ENCODE results near the gene VPS72.

VPS72 gene

DNA sequence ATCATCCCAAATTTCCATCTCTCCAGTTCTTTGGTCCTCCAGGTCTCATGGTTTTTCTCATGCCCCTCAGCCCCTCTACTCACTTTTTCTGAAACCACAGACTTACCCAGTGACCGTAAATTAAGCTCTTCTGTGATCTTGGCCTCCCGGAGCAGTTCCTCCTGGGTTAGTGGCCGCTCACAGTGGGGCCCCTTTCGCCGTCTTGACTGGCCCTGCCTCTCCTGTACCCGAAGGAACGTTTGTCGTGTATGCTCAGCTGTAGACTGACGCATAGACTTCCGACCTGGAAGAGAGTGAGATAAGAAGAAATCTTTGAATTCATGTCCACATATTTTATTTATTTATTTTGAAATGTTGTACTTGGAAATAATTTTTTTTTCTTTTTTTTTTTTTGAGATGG is 5.8 kb downstream of the VPS72 start:
- no peak for DNase-seq

DNA sequence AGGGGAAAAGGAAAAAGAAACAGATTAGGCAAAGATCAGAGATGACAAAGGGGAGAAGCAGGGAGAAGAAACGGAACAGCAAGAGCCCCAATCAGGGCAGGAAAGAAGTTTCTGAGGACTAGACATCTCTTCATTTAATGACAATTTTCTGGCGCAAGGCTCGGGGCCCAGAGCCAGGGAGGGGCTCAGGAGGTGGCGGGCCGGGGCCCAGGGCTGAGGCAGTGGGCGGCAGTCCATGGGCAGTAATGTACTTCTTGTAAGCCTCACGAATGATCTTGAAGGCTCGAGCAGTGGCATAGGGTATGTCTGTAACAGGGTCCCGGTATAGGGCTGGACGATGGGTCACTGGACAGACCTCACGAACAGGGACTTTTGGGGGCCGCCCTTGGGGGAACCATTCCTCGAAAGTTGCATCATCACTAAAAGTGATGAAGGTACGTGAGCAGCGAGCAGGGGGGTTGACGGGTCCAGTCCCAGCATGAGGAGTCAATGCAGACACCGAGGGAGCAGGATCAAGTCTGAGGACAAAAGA is 13.4 kb downstream of the VPS72 start:
- no peak for DNase-seq

DNA sequence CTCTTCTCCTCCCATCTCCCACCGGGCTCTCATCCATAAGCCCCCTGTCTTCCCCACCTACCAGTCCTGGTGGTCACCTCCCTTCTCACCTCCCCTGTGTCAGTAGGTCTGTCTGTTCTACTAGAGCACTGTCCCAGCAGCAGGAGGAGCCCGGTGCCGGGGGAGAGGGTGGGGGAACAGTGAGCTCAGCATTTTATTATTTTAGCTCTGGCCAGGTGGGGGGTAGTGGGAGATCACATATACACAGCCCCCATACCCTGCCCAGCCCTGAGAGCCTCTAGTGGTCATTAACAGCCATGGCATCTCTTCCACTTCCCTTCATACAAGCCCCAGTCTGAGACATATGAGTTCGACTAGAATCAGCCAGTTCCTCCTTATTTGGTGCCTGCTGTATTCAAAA is 14.1 kb downstream of the VPS72 start, which contains the start of gene TMOD4:
TSS of gene TMOD4 (minus strand) at position 119 of the 400 bp plus-strand sequence. CDS start 1,106 bp downstream, outside the sequence.
- DNase-seq: peak; percentile 53

DNA sequence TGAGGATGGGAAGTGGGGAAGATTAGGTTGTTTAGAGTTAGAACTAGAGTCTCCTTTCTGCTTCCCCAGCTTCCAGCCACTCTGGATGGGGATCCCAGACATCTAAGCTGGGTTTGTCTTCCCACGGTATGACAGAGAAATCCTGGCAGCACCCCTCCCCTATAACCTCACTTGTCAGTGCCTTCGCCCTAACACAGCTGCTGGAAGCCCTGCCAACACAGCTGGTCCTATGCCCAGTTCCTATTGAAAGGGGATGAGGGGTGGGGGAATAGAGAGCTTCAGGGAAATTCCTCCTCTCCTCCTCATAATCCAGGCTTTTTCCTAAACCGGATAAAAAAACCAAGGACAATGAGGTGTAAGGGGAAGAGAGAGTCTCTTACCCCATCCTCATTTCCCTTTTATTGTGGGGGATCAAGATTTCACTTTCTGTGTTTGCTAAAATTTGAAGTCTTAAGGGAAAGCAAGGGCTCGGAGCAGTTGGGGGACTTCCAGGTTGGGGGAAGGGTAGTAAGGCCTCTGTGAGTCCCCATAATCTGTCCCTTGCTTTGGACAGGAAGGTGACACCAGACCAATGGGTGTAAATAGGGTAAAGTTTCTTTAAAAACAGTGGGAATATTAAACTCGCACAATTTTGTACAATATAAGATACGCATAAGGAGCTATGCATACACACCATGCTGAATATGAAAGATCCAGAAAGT is 14.8 kb downstream of the VPS72 start:
- no peak for DNase-seq

DNA sequence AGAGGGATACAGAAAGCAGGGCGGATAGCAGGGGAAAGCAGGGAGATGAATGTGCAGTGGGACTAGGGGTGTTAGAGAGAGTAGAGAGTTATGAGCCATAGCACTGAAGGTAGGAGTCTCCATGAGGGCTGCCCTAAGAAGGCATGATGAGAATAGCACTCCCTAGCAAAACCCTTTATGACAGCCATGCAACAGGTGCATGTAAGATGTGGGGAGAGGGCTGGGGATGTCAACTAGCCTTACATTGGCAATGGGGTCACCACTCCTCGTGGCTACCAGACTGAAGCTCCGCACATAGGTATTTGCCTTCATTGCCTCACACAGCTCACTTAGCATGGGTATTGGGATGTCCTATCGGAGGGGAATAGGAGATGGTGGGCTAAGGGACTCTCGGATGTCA is 18.8 kb downstream of the VPS72 start:
- DNase-seq: no peak

DNA sequence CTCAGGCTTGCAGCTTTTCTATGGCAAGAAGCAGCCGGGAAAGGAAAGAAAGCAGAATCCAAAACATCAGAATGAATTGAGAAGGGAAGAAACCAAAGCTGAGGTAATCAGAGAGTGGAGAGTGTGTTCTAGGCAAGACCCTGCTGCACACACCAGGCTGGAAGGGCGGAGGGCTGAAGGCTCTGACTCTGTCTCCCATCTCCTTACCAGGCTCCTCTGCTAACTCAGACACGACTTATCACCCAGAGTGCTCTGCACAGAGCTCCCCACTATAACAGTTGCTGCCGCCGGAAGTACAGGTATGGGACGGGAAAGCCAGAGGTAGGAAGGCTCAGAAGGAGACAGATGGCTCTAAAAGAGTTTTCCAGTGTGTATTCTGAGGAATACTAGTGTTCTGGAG is 22.9 kb downstream of the VPS72 start:
- DNase-seq: no peak

DNA sequence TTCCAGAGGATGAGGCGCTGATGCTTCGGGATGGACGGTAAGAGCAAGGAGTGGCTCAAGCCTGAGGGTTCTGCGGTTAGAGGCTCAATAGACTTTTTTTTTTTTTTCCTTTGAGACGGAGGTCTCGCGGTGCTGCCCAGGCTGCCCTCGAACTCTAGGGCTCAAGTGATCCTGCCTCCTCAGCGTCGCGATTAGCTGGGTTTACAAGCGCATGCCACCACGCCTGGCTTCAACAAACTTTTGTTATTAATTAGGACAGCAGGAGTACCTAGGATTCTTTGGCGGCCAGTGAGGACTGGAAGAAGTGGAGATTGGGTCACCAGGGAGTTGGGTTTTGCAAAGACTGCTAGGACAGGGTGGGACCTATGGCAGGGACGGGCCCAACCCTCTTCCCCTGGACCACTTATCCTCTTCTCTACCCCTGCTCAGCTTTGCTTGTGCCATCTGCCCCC is 23.5 kb downstream of the VPS72 start:
- DNase-seq: peak; percentile 46

DNA sequence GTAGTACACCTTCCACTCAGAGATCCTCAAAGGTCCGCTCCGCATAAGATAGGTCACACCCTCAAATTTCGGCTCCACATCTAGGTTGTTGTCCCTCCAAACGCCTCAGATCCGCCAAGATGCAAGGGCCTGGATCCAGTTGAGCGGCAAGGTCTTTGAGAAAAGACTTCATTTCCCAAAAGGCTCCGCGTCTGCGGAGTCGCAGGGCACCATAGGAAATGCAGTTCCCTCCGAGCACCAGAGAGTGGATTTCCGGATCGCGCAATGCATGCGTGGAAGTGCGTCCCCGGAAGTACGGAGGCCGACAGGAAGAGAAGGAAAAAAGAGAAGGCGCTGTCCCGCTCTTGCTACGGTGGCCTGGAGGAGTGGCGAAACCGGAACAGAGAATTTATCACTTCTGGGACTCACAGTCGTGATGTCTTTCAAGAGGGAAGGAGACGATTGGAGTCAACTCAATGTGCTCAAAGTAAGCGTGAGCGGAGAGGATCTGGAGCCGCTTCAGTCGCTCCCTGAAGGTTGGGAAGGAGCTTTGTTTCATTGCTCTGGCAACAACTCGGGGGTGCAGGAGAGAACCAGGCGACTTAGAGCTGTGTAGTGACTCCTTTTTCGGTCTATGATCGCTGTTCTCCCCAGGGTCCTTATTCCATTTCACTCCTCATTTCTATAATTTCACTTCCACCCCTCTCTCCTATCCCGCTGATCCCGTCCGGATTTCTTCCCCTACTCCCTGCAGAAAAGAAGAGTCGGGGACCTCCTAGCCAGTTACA is 24.1 kb downstream of the VPS72 start, which contains the start of the genes LYSMD1 and SCNM1:
TSS of gene LYSMD1 (minus strand) at position 165 of the 767 bp plus-strand sequence. CDS start 644 bp downstream, outside the sequence.
TSS of gene SCNM1 (plus strand) at position 407 of the 767 bp plus-strand sequence. CDS start at position 416, 9 bp downstream.
- DNase-seq: peak; percentile 99

DNA sequence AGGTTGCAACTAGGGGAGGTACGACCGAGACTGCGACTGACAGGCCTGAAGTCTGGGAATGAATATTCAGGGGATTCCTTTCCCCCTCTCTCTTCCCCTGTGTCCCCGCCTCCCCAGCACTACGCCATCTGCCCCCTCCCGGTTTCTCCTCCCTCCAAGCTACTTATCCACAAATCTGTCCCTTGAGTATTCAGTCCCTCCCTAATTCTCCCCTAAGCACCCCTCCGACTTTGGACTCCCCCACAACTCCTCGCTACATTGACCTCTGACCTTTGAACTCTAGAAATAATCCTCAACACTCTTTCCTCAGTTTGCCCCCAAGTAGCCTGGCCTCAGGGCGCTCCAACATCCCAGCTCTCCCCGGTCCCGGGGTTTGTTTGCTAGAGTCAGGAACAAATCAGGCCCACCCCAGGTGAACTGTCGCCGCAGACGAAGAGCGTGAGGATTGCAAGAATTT is 24.7 kb downstream of the VPS72 start:
- no peak for DNase-seq

DNA sequence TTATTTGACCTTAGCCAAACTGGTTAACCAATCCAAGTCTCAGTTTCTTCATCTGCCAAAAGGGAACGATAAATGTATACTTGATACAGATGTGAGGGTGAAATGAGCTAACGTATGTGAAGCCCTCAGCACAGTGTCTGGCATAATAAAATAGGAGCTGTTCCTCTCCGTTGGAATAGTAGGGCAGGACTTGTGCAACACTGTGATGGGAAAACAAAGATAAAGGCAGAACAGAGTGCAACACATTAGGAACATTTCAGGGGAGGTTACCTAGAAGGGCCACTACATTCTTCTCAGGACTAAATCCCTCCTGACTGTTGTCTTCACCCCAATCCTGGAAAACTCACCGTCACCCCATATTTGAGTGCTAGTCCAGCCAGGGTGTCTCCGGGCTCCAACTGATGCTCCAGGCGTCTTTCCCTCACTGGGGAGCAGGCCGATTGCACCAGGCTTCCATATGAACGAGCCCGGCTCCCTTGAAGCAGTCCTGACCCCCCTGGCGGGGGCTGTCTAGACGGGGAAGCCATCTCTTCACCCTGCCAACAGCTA is 25.2 kb downstream of the VPS72 start:
- no peak for DNase-seq

DNA sequence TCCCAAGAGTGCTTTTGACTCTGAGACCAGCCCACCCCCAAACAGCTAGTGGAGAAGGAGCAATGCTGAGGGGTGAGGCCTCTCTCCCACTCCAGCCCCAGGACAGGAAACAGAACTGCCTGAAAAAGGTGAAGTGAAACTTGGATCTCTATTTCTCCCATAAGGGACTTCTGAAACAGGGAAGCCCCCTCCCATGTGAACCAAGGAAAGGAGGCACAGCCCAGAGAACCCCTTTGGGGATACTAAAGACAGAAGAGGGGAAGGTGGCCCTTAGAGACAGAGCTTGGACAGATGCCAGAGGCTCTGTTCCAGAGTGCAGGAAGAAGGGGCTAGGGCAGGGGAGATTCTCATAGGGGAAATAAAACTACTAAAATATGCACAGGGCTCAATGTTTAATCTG is 30.6 kb downstream of the VPS72 start:
- no peak for DNase-seq

DNA sequence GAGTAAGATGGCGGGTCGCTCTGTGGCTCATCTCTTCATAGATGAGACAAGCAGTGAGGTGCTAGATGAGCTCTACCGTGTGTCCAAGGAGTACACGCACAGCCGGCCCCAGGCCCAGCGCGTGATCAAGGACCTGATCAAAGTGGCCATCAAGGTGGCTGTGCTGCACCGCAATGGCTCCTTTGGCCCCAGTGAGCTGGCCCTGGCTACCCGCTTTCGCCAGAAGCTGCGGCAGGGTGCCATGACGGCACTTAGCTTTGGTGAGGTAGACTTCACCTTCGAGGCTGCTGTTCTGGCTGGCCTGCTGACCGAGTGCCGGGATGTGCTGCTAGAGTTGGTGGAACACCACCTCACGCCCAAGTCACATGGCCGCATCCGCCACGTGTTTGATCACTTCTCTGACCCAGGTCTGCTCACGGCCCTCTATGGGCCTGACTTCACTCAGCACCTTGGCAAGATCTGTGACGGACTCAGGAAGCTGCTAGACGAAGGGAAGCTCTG is 31.2 kb downstream of the VPS72 start:
- DNase-seq: no peak

DNA sequence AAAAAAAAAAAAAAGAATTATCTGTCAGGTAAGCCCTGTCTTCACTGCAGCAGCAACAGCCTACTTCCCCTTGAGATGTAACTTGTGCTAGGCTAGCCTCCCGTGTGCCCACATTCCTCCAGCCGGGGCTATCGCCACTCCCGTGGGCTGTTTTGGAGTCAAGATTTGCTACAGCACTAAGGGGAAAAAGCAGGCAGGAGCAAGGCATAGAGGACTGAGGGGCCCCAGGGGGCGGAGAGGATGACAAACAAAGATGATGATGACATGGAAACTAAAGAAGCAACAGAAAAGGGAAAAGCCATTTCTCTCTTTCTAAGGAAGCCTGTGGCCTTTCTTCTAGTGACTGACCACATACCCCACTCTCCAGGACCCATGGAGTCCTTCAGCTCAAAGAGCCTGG is 31.7 kb downstream of the VPS72 start:
- no peak for DNase-seq

DNA sequence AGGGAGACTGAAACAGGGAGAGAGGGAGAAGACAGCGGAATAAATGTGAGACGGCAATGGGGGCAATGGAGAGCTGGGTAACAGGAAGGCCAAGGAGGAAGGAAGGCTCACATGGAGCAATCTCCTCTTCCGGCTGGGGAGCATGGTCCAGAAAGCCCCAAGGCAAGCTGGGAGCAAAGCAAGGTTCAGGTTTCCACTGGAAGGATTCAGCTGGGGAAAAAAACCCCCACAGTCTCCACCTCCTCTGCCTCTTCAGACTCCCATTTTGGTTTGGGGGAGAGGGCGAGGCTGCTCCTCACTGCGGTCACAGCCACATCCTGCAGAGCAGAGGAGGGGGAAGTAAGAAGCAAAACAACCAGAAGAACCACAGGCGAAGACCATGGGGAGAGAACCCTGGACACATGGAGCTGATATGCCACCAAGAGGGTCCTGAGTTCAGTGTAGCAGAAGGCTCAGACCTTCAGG is 32.9 kb downstream of the VPS72 start:
- DNase-seq: peak; percentile 73

DNA sequence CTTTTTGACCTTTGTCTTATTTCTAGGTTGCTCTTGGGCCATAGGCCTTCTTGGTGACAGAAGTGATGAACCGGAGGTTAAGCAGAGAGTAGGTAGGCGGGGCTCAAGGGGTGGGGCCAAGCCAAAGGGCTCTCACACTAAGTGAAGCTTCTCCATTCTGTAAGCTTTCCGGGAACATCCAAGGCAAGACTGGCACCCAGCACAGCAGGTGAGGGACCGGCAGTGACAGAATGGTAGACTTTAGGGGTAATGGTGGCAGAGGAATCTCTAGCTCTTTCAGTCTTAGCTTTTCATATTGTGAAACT is 33.5 kb downstream of the VPS72 start, which contains the start of gene TNFAIP8L2:
TSS of gene TNFAIP8L2 (plus strand) at position 135 of the 305 bp plus-strand sequence. CDS start 2,049 bp downstream, outside the sequence.
- peak; percentile 82 for DNase-seq

DNA sequence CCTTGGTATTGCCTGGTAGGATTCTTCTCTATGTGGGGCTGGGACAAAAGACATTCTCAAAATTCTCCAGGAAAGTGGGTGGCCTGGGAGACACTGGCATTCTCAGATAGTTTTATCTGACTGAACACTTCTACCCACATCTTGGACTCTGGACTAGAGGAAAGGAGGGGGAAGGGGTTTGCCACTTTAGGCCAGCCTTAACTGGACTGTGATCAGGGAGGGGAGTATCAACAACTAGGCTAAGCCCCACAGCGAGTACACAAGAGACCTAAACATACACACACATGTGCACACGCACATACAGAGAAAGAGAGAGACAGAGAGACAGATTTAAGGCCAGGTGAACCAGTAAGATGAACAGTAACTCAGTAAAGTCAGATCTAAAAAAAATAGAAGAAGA is 42.3 kb downstream of the VPS72 start:
- DNase-seq: peak; percentile 63

DNA sequence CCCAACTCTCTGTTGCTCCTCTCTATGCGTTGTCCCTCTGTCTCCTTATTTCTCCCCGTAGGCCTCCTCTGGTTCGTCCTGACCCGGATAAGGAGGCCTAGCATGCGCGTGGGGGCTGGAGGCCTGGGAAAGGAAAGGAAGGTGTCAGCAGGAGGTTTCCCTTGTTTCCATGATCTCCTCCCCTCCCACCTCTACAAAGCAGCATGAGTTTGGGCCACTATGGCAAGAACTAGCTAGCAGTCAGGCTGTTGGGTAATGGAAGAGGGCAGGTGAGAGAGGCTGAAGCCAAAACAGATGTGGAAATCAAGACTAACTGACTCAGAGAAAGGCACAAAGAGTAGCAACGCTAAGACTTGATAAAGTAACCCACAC is 42.9 kb downstream of the VPS72 start:
- no peak for DNase-seq

DNA sequence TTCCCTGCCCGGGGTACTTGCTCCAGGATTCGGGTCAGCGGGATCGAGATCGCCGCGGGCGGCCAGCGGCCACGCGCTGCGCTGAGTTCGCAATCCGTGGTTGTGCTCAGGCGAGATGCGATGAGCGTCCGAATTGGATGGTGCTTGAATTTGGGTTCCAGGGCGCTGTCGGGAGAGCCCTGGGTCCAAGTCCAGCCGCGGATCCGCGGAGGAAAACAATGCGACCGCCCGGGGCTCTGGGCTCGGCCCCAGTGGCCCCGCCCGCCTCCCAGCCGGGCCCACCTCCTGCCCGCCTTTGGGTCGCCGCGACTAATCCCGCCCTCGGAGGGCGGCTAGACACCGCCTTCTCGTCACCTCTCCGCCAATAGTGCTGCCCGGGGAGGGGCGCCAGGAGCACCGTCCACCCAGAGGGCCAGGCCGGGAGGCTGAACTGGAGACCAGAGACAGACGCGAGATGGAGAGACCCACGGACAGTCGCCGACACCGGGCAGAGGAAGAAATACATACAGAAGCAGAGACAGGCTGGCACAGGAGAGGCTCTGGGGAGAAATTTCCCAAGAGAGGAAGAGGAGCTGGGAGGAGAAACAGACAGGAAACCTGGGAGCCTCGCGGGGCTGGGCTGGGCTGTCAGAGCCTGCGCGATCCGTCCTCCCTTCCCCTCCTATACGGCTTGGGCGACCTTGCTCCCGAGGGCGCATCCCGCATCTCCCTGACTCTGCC is 43.4 kb downstream of the VPS72 start, which contains the start of gene SEMA6C:
TSS of gene SEMA6C (minus strand) at position 220 of the 720 bp plus-strand sequence. CDS start 4,010 bp downstream, outside the sequence.
- DNase-seq: peak; percentile 87

DNA sequence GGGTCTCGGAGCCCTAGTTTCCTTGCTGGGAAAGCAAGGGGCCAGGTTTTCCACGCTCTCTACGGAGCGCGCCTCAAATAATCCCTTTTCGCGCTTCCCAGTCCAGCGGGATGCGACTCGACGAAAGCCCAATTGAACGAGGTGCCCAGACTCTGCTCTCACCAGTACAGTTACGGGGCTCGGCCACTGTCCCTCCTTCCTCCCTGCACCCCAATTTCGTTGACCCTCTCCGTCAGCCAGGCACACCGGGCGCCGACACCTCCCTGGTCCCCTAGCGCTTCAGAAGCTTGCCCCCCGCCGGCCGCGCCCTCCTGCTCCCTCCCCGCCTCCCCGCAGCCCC is 44.0 kb downstream of the VPS72 start:
- no peak for DNase-seq

DNA sequence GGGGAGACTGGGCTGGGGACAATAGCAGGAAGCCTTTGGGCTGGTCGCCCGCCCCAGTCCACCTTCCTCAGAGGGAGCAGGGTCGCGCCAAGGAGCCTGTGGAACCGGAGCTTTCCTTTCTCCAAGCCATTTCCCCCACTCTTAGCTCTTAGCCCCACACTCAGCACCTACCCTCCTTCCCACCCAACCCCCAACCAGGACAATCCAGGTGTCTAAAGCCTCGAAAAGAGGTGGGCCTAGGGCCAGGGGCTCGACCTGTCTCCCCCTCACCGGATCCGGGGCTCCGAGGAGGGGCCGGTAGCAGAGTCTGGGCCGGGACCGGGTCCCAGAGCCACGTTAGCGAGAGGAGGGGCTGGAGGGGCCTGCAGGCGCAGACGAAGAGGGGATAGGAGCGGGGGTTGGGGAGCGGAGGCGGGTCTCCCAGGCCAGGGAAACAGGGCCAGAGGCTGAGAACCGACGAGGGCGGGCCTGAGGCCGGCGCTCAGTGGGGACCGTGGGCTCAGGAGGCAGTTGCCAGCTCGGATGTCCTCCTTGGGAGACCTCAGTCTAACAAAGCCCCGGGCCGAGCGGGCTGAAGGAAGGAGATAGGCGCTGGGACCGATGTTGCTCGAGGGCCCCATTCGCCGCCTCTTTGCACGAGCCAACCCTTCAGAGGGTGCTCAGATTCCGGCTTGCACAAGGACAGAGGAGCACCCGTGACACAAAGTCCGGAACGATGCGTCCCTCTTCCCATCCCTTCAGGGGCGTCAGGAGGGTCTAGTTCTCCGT is 44.5 kb downstream of the VPS72 start:
- peak; percentile 39 for DNase-seq

DNA sequence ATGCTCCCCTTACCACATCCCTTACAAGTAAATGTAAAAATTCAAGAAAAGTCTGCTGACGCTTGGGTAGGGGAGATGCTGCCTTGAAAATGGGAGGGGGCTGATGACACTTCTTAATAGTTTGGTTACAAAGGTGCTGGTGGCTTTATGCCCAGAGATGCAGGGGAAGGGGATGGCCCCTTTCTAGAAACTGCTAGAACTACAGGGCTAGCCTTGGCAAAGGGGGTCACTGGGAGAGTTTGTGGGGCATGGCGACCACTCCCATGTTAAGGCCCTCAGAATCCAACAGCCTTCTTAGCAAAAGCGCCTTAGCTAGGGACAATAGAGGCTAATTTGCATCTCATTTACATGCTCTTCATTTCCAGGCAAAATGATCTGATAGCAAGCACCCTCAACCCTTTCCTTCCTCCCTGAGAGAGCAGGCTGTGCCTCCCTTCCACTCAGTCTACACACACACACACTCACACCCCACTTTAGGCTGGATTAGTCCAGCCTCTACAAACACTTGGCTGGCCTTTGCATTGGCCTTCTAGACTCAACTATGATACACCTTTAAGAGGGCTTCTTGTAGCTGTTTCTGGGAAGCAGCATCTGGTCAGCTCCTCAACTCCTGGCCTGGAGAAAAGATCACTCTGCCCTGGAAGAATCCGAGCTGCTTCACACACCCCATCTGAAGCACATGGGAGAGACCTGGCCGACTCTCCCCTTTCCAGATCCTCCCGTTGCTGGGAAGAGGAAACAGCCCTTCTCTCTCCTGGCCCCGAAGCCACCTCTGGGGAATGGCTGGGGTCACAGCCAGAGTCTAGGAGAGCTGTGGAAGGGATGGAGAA is 45.3 kb downstream of the VPS72 start:
- no peak for DNase-seq
